GM04503 (cell line): ENCODE results near the gene CBFA2T3.

Experiments used
- DNase-seq: peaks from one replicate; pipeline ENCODE4 v3.0.0-alpha.2; 2012; ENCODE audit warnings: low read depth

CBFA2T3 gene

DNA sequence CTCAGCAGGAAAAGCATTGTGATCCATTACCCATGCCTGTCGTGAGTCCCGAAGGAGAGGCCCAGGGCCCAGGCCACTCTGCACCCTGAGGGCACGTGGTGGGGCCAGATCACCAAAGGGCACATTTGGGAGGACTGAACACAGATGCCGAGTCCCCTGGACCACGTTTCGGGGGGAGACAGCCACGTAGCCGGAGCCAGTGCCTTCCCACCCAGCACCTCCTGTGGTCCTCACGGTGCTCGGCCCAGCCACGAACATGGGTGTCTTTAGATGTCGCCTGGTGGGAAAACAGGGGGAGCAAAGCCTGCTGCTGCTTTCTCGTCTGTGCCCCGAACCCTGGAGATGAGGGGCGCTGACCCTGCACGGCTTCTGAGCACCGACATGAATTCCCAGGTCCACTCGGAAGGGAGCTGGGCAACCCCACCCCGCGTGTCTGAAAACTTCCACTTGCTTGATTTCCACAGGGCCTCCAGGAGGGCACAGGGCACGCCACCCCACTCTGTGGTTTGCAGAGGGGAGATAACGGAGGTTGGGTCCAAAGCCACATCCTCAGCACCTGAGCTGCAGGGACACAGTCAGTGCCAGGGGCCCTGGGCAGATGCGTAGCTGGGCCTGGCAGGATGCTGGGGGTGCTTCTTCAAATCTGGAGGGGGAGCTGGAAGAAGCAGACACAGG lies 14.4 kb downstream of the CBFA2T3 start:
- DNase-seq: no peak

DNA sequence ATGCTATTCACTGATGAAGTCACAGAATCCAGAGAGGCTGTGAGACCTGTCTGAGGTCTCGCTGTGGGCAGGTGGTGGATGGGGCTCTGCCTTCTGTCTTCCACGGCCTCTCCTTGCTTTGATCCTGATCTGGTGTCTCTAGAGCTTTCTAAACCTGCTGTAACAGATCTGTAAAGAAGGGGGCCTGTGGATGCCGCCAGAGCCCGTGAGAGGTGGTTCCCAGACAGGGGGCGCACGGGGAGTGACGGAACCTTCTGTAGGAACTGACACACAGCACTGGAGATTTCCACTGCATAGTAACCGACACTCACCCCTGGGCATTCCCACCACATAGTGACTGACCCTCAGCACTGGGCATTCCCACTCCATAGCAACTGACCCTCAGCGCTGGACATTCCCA lies 16.0 kb downstream of the CBFA2T3 start:
- DNase-seq: no peak

GRCh38 chr16:88960516-88960915 lies 16.5 kb downstream of the CBFA2T3 start:
- no peak for DNase-seq

- no peak for DNase-seq
Measured at GRCh38 chr16:88959022-88959421, 18.0 kb downstream of the CBFA2T3 start.

DNA sequence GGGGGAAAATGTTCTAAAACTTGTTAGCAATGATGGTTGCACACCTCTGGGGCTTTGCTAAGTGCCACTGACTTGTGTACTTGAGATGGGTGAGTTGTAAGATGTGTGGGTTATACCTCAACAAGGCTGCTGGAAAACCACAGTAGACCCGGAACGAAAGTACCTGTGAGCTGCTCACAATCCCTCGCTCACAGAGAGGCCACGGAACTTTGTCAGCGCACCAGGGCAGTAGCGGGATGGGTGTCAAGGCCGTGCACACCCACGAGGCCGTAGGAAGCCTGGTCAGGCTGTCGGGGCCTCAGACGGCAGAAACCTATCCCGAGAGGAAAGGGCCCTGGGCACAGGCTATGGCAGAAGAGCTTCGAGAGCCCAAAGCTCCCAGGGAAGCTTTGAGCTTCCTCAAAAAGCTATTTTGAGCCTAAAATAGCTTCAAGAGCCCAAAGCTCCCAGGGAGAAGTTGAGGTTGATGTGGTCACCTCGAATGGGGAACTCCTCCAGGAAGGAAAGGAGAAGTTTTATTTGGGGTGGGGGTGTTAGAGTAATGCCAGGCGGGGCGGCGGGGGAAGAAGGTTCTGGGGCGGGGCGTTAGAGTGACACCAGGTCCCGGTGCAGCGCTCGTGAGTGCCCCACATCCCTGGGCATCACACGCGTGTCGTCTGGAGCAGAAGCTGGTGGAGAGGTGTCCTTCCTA lies 19.0 kb downstream of the CBFA2T3 start:
- DNase-seq: no peak

DNA sequence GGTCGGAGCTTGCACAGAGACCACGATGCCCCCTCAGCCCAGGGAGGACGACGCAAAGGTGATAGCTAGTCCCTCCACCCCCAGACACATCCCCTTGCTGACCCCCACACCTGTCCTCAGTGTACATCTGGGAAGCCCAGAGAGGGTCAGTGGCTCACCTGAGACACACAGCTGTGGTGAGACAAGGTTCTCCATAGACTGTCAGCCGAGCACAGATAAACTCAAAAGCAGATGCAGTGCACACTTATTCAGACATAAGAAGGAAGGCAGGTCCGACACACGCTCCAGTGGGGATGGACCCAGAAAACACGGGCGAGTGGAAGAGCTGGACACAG lies 19.6 kb downstream of the CBFA2T3 start:
- no peak for DNase-seq

DNA sequence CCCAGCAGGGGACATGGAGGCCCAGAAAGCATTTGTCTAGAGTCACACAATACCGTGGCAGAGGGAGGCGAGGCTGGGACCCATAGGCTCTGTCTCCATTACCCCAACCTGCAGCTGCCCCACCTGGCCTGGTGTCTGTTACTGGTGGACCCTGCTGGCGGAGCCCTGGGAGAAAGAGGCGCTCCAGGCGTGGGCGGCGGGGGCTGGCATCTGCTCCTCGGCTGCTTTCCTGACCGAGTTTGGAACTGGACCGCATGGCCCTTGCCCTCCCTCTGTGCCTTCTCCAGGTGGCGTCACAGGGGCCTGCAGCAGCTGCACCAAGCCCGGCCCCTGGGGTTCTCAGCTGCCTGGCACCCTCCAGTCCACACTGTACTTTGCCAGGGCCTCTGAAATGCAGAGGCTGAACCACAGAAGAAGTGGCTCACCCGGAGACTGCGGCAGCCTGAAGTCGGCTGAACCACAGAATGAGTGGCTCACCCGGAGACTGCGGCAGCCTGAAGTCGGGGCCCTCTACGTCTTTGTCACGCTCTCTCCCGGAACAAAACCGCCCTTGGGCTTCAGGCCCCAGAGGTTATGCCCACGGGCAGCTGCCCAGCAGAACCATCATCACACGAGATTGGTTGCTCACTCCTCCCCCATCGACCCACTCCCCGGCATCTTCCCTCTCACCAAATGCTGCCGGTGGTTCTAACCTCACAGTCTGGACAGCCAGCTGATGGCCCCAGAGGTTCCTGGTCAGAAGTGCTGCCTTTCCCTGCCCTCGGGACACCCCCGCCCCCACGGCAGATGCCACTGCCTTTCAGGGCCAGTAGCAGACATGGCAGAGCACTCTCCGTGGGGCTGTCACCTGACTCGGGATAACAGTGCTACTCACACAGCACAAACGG lies 20.2 kb downstream of the CBFA2T3 start:
- no peak for DNase-seq

- DNase-seq: no peak
Measured at GRCh38 chr16:88955906-88956305, 21.1 kb downstream of the CBFA2T3 start.

GRCh38 chr16:88953003-88953690 lies 23.9 kb downstream of the CBFA2T3 start:
- DNase-seq: no peak

DNA sequence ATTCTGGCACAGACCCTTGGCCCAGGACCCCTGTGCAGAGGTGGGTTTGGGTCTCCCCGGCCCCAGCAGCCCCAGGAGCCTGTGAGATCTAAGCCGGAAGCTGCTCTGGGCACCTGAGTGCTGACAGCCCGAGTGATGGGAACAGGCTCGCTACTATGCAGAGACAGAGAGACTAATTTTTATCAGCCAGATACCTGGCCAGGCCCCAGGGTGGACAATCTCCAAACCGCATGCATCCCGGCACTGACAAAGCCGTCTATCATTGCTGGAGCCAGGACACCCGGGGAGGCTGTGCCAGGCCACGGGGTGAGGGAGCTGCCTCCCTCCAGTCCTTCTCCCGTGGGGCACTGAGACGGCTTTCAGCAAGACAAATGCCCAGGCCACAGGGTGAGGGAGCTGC lies 25.0 kb downstream of the CBFA2T3 start:
- no peak for DNase-seq

GRCh38 chr16:88951501-88951900 lies 25.5 kb downstream of the CBFA2T3 start:
- DNase-seq: no peak

GRCh38 chr16:88948781-88949490 lies 28.1 kb downstream of the CBFA2T3 start:
- no peak for DNase-seq

DNA sequence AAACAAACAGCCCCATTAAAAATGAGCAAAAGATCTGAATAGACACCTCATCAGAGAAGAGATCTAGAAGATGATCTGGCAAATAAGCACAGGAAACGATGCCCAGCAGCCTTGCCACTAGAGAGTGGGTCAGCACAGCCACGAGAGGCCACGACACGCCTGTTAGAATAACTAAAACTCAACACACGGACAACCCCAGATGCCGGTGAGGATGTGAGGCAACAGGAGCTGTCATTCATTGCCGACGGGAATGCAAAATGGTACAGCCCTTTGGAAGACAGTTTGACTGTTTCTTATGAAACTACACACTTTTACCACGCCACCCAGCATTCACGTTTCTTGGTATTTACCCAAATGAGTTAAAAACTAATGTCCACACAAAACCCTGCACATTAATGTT lies 31.5 kb downstream of the CBFA2T3 start:
- no peak for DNase-seq

- DNase-seq: no peak
Measured at GRCh38 chr16:88943741-88944140, 33.3 kb downstream of the CBFA2T3 start.

- no peak for DNase-seq
Measured at GRCh38 chr16:88943131-88943664, 33.8 kb downstream of the CBFA2T3 start.

GRCh38 chr16:88941913-88942909 lies 34.8 kb downstream of the CBFA2T3 start:
- no peak for DNase-seq

DNA sequence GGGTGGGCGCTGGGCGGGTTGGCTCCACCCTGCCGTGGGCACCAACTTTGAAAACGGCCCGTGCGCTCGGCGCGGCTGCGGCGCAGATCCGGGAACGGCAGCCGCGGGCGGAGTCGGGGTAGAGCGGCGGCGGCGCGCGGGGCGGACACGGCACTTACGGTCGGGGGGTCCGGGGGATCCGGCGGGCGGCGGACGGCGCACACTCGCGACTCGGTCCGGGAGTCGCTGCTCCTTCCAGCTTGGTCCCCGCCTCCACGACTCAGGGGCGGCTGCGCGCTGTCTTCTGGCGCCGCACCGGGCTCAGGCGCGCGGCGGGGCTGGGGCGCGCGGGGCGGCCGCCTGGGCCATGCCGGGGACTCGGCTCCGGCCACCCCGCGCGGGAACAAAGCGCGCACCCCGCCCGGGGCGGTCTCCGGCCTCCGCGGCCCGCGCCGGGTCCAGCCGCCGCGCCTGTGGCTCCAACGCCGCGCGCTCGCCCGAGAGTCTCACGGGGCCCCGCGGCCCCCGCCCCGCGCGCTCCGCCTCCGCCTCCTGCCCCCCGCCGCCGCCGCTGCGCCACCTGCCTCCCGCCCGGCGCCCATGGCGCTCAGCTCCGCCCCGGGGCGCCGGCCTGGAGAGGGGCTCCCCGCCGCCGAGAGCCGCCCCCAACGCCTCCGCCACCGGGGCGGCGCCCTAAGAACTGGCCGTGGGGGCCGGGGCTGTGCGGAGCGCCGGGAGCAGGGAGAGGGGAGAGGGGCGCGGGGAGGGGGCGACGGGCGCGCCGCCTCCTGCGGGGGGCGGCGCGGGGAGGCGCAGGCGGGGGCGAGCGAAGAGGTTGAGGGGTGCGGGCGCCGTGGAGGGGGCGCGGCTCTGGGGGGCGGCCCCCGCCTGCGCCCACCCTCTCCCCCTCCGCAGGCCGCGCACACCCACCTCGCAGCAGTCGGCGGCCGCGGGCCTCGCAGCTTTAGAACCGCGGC lies 35.9 kb downstream of the CBFA2T3 start:
- DNase-seq: no peak

DNA sequence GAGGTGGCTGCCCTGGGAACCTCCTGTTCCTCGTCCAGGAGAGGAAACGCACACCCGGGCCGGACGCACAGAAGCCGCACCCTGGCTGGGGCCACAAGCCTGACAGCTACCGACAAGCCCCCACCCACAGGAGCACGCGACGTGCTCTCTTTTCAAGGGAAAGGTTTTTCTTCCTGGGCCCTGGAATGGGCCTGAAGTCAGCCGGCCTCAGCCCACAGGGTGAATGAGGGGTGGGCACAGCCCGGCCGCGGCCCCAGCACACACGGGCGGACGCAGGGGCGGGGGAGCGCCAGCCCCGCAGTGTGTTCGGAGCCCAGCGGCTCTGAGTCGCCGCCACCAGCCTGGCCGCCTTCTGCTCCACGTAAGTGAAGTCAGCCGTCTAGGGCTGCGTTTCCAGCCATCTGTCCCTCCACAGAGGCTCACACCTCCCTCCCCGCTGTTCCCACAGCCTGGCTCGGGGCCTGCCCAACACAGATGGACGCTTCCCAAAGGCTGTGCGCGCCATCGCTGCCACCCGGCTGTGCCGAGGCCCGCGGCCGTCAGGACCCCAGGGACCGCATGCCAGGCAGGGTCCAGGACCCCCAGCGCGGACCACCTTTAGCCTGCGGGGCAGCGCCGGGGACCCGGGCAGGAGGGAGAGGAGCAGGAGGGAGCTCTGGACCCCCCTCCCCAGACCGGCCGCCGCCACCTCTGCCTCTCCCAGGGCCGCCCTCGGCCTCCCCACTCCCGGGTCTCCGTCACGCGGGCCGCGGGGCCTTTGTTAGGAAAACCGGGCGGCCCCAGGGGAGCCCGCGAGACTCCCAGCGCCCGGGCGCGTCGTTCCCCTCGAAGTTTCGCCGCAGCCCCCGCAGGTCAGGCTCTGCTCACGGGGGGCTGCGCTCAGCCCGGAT lies 36.8 kb downstream of the CBFA2T3 start:
- no peak for DNase-seq
